GM12878 (cell line): Measurements from ENCODE around the gene KLK8. TPM values are rescaled to one million over a fixed set of nuclear protein-coding genes. Genes with fewer than 3 reads are reported as not detected.

Source experiments
- POU2F2 ChIP-seq: IDR thresholded peaks from 3 replicates; pipeline ENCODE4 v1.6.1; 2011; ENCODE audit warnings: low read depth, mild to moderate bottlenecking, low read length, borderline replicate concordance
- SMAD5 ChIP-seq: IDR thresholded peaks from 2 replicates; pipeline ENCODE4 v1.6.1; 2016; ENCODE audit warnings: antibody characterized with exemption, low read depth
- SRF ChIP-seq, 2 experiments: IDR thresholded peaks; 2 replicates each; pipeline ENCODE4 v1.6.1; 2011; ENCODE audit warnings: low read depth in 2 of 2, low read length in 2 of 2, mild to moderate bottlenecking in 1 of 2, moderate library complexity in 1 of 2
- SUPT20H ChIP-seq: IDR thresholded peaks from 2 replicates; pipeline ENCODE4 v1.6.1; 2011; ENCODE audit warnings: low read depth, mild to moderate bottlenecking, low read length, moderate library complexity, borderline replicate concordance; ENCODE audit not compliant: control insufficient read depth
- ZBTB40 ChIP-seq: fragments of 450-650 bp; IDR thresholded peaks from 2 replicates; pipeline ENCODE4 v1.6.1; 2016; ENCODE audit warnings: mild to moderate bottlenecking, moderate library complexity, borderline replicate concordance
- ZNF592 ChIP-seq: fragments of 450-650 bp; IDR thresholded peaks from 2 replicates; pipeline ENCODE4 v1.6.1; 2017; ENCODE audit warnings: mild to moderate bottlenecking, moderate library complexity
- ZNF687 ChIP-seq: fragments of 450-650 bp; IDR thresholded peaks from 2 replicates; pipeline ENCODE4 v1.6.1; 2017; ENCODE audit warnings: mild to moderate bottlenecking, moderate library complexity
- polyA plus RNA-seq, 11 experiments: library from polyadenylated mRNA; depleted of rRNA in 4 of 11; unstranded in 6 of 11; stranded (reverse) in 5 of 11; fragments of >200 nt; fragmentation: Nextera tagmentation in 4 of 11; fragmentation: Illumina TruSeq in 1 of 11; extraction: Ambion mirVana in 4 of 11; extraction: Trizol in 1 of 11; gene quantifications; 1 replicate in 1 of 11; 2 replicates in 10 of 11; pipeline versions ENCODE4 v1.2.1 to v1.2.3, GENCODE V29; 2011 to 2016; ENCODE audit warnings: inconsistent platforms in 2 of 11, missing spikeins in 2 of 11, low read depth in 1 of 11
- total RNA-seq, 4 experiments: library from RNA; depleted of rRNA in 3 of 4; stranded (reverse); fragments of >200 nt in 3 of 4; fragmentation: Illumina TruSeq in 1 of 4; extraction: Trizol in 1 of 4; gene quantifications; 2 replicates each; pipeline versions ENCODE4 v1.2.1 to v1.2.3, GENCODE V29; 2013 to 2021

KLK8 gene
- total and polyA plus RNA-seq, 10 of the 15 experiments (the other 5 are each of a cell fraction or from before 2014, with no cell fraction given) = not detected

GRCh38 chr19:51034704-51035103 lies 33.3 kb upstream of the KLK8 start, which contains the start of gene KLK12 (continued):
- TF ChIP-seq ZBTB40 (no peak), ZNF592 (no peak), SMAD5 (no peak), ZNF687 (no peak), SRF (IDR thresholded peaks at IDR 0.05; ENCODE audit: low read depth in 2 of 2, low read length in 2 of 2) (no peak), POU2F2 (no peak), SUPT20H (no peak)
